K562 (cell line): ENCODE data around the gene EEFSEC. TPM values are rescaled to one million over a fixed set of nuclear protein-coding genes. Genes with fewer than 3 reads are reported as not detected.

Experiments
- ATAC-seq: fragments of 200-7000 bp; cut with Tn5 transposase; 3 replicates; pipeline ENCODE4 v1.9.1; 2020; ENCODE audit warnings: moderate library complexity
- BruUV-seq: library from RNA; stranded (reverse); fragments of 400-500 nt; replicated peaks from 2 replicates; lab custom pipeline; 2021; lab: Mats Ljungman, UMichigan
- CTCF ChIA-PET: fragments of 300-600 bp; formaldehyde crosslinking; extraction: SDS; loops from one replicate; lab custom pipeline; 2021; ENCODE audit warnings: low intra/inter-chr PET ratio; lab: Yijun Ruan, JAX
- POLR2A ChIA-PET: fragments of 300-600, 350-650 bp; sonication (Branson Sonifier 250); formaldehyde crosslinking; extraction: SDS; loops from one replicate; lab custom pipeline; 2021; ENCODE audit warnings: antibody characterized with exemption, inconsistent platforms; lab: Yijun Ruan, JAX
- DNase-seq, 4 experiments: peaks; one replicate each; pipeline versions ENCODE4 v3.0.0 to v3.0.0-alpha.2; 2011 to 2018; ENCODE audit warnings: low spot score in 3 of 4, mixed read lengths in 3 of 4; ENCODE audit errors: extremely low read depth in 1 of 4
- FAIRE-seq: peaks from 2 replicates; lab custom pipeline; 2011; peaks lifted over from hg19 to GRCh38; lab: Jason Lieb, UNC
- H2AFZ ChIP-seq: 2 replicates; pipeline ENCODE4 v1.6.0; 2011; ENCODE audit warnings: low read depth, low read length, control low read depth, inconsistent platforms
- H3K27ac ChIP-seq: fragments of 200-600 bp; 3 replicates; pipeline ENCODE4 v1.8.0; 2011; ENCODE audit warnings: low read depth, mild to moderate bottlenecking, control low read depth, inconsistent platforms, low read length, moderate library complexity, mixed read lengths; ENCODE audit errors: extremely low read depth
- H3K27me3 ChIP-seq, 2 experiments: fragments of 300-600 bp in 1 of 2; 2 replicates in 1 of 2; 3 replicates in 1 of 2; pipeline versions ENCODE4 v1.6.0 to v1.8.0; 2011; ENCODE audit warnings: inconsistent platforms in 2 of 2, low read length in 2 of 2, mild to moderate bottlenecking in 1 of 2, mixed read lengths in 1 of 2, moderate library complexity in 1 of 2; ENCODE audit not compliant: control insufficient read depth in 2 of 2, insufficient read depth in 2 of 2
- H3K36me3 ChIP-seq: fragments of 300-600 bp; 3 replicates; pipeline ENCODE4 v1.8.0; 2011; ENCODE audit warnings: mild to moderate bottlenecking, low read length, inconsistent platforms; ENCODE audit not compliant: control insufficient read depth, insufficient read depth
- H3K4me1 ChIP-seq, 2 experiments: fragments of 200-600 bp in 1 of 2; replicated peaks in 1 of 2; 2 replicates in 1 of 2; 3 replicates in 1 of 2; pipeline versions ENCODE4 v1.5.1 to v1.8.0; 2011; ENCODE audit warnings: inconsistent platforms in 2 of 2, low read length in 2 of 2, mild to moderate bottlenecking in 1 of 2, mixed read lengths in 1 of 2, moderate library complexity in 1 of 2; ENCODE audit not compliant: control insufficient read depth in 2 of 2, insufficient read depth in 2 of 2
- H3K4me2 ChIP-seq: 2 replicates; pipeline ENCODE4 v1.6.1; 2011; ENCODE audit warnings: low read length, control low read depth, inconsistent platforms, mixed read lengths; ENCODE audit not compliant: insufficient read depth
- H3K4me3 ChIP-seq: fragments of 200-600 bp; sonication (generic), shearing (Covaris generic); 2 replicates; pipeline ENCODE4 v1.5.1; 2016; ENCODE audit warnings: control low read depth, inconsistent platforms
- H3K79me2 ChIP-seq: fragments of 200-600 bp; 3 replicates; pipeline ENCODE4 v1.8.0; 2011; ENCODE audit warnings: low read length, inconsistent platforms; ENCODE audit not compliant: control insufficient read depth, insufficient read depth
- H3K9ac ChIP-seq, 2 experiments: 2 replicates each; pipeline versions ENCODE4 v1.6.0 to v1.6.1; 2011; ENCODE audit warnings: low read depth in 2 of 2, low read length in 2 of 2, control low read depth in 1 of 2, inconsistent platforms in 1 of 2, mild to moderate bottlenecking in 1 of 2, mixed read lengths in 1 of 2; ENCODE audit not compliant: insufficient read depth in 1 of 2
- H3K9me1 ChIP-seq: one replicate; pipeline ENCODE4 v1.6.0; 2011; ENCODE audit warnings: inconsistent platforms, mild to moderate bottlenecking, low read length, moderate library complexity; ENCODE audit not compliant: control insufficient read depth, insufficient read depth
- H3K9me3 ChIP-seq: replicated peaks from 2 replicates; pipeline ENCODE4 v1.5.1; 2011; ENCODE audit warnings: low read depth, low read length, inconsistent platforms; ENCODE audit not compliant: control insufficient read depth, insufficient read depth
- H4K20me1 ChIP-seq: replicated peaks from 2 replicates; pipeline ENCODE4 v1.6.1; 2011; ENCODE audit warnings: low read length, inconsistent platforms, mixed read lengths; ENCODE audit not compliant: control insufficient read depth, insufficient read depth
- CBX8 ChIP-seq: fragments of 200-600 bp; sonication (generic); IDR thresholded peaks from 2 replicates; pipeline ENCODE4 v1.6.1; 2012; ENCODE audit warnings: borderline replicate concordance, mixed run types, low read depth, mild to moderate bottlenecking, moderate library complexity, mixed read lengths, low read length, control low read depth, inconsistent platforms; ENCODE audit not compliant: poor library complexity, severe bottlenecking; ENCODE audit errors: extremely low read depth
- CHD4 ChIP-seq: fragments of 200-600 bp; sonication (generic); IDR thresholded peaks from 3 replicates; pipeline ENCODE4 v1.6.1; 2012; ENCODE audit warnings: low read depth, mild to moderate bottlenecking, mixed read lengths, low read length, inconsistent platforms; ENCODE audit not compliant: insufficient read depth, insufficient replicate concordance, poor library complexity, severe bottlenecking
- RBM25 ChIP-seq: fragments of 200-400 bp; formaldehyde crosslinking; IDR thresholded peaks from 2 replicates; pipeline ENCODE4 v1.6.1; 2018; ENCODE audit warnings: low read length, low read depth, moderate library complexity; ENCODE audit not compliant: severe bottlenecking
- SMARCA5 ChIP-seq: fragments of 450-650 bp; IDR thresholded peaks from 2 replicates; pipeline ENCODE4 v1.6.1; 2016
- ZFP36 ChIP-seq: fragments of 150-350 bp; IDR thresholded peaks from 2 replicates; pipeline ENCODE4 v1.6.1; 2018; ENCODE audit warnings: low read length, low read depth; ENCODE audit not compliant: partially characterized antibody
- WGBS: fragments of 100-300 bp; shearing (Covaris generic); methylation state at CpG from one replicate; pipeline ENCODE4 v1.1.6; 2016; ENCODE audit warnings: low coverage, mixed read lengths; ENCODE audit not compliant: insufficient coverage; ENCODE audit errors: missing lambda C conversion rate; 5-methylcytosine and 5-hydroxymethylcytosine counted together
- in situ Hi-C: fragments of 300-500 bp; cut with MboI; formaldehyde crosslinking; loops from 4 replicates; pipeline ENCODE4 v1.15.0; 2018; ENCODE audit warnings: inconsistent platforms, mixed read lengths
- intact Hi-C: fragments of 100-400 bp; cut with micrococcal nuclease; formaldehyde crosslinking; loops from 2 replicates; pipeline ENCODE4 v1.14.2; 2022
- polyA plus RNA-seq, 8 experiments: library from polyadenylated mRNA; depleted of rRNA in 4 of 8; stranded (reverse) in 5 of 8; unstranded in 3 of 8; fragments of >200 nt; fragmentation: Nextera tagmentation in 2 of 8; fragmentation: Illumina TruSeq in 1 of 8; extraction: Ambion mirVana in 2 of 8; extraction: Trizol in 1 of 8; gene quantifications; 2 replicates each; pipeline versions ENCODE4 v1.2.1 to v1.2.3, GENCODE V29; 2011 to 2014; ENCODE audit warnings: inconsistent platforms in 1 of 8, missing spikeins in 1 of 8
- total RNA-seq, 7 experiments: library from RNA; depleted of rRNA in 6 of 7; stranded (reverse); fragments of >200 nt in 6 of 7; fragmentation: Illumina TruSeq in 2 of 7; extraction: Trizol in 2 of 7; gene quantifications; 2 replicates each; pipeline versions ENCODE4 v1.2.1 to v1.2.3, GENCODE V29; 2011 to 2021; ENCODE audit warnings: low replicate concordance in 1 of 7

Gene EEFSEC
- total and polyA plus RNA-seq, 9 of the 15 experiments (the other 6 are each of a cell fraction or from before 2014, with no cell fraction given): 0.35 to 11.8 (median 7.7) TPM

- peaks cover 14 to 19% of the 10 kb centered on the region in 2 experiments for H3K4me1 ChIP-seq
- no peak for ATAC-seq
- H3K27ac ChIP-seq: no peak overlapping the region
- no peak overlapping the region for H3K4me3 ChIP-seq
- H4K20me1 ChIP-seq: no peaks in the 10 kb centered on the region
- POLR2A ChIA-PET: no interaction called here
- no peaks in the 10 kb centered on the region for H3K27me3 ChIP-seq
- no peak overlapping the region for H2AFZ ChIP-seq
- intact Hi-C loops (no loop called here), in situ Hi-C loops (no loop called here)
- CTCF ChIA-PET: no interaction called here
- no peak for DNase-seq
- H3K36me3 ChIP-seq: peaks cover 6% of the 10 kb centered on the region; the same call in 2 of the 3 replicates
- BruUV-seq: no TSS peak
- H3K79me2 ChIP-seq: no peaks in the 10 kb centered on the region
- peaks cover 2% of the 10 kb centered on the region for H3K9me1 ChIP-seq
- WGBS: 82% methylated on average over 11 of the region's 14 CpGs
- no peak for FAIRE-seq
- no peak overlapping the region for H3K4me2 ChIP-seq
- no peak overlapping the region for H3K9ac ChIP-seq
- H3K9me3 ChIP-seq: no peaks in the 10 kb centered on the region
- TF ChIP-seq ZFP36 (peak; percentile 94), CBX8 (no peak), SMARCA5 (peak; percentile 29; the same call in 1 of the 2 replicates), RBM25 (peak; percentile 59), CHD4 (no peak)
Measured at GRCh38 chr3:128336337-128337156, 183.3 kb downstream of the EEFSEC start.
